HepG2 (cell line): ENCODE data around the gene MEF2B. TPM values are rescaled to one million over a fixed set of nuclear protein-coding genes. Genes with fewer than 3 reads are reported as not detected.

Experiments used
- BRF2 ChIP-seq: sonication (generic); formaldehyde crosslinking; IDR thresholded peaks from 2 replicates; pipeline ENCODE4 v1.8.1; 2022; ENCODE audit warnings: mild to moderate bottlenecking, missing genetic modification reagents
- CEBPB ChIP-seq: IDR thresholded peaks from 2 replicates; pipeline ENCODE4 v1.6.1; 2011; ENCODE audit warnings: low read depth, low read length, improper control_type of control experiment, borderline replicate concordance
- EHMT2 ChIP-seq: fragments of 200-600 bp; sonication (generic); IDR thresholded peaks from 2 replicates; pipeline ENCODE4 v1.7.0; 2017; ENCODE audit warnings: antibody characterized with exemption, low read depth, low read length, borderline replicate concordance
- KDM2A ChIP-seq: sonication (generic); formaldehyde crosslinking; IDR thresholded peaks from 2 replicates; pipeline ENCODE4 v1.4.0; 2020; ENCODE audit warnings: low read depth, missing genetic modification reagents, borderline replicate concordance
- KLF15 ChIP-seq: sonication (generic); formaldehyde crosslinking; IDR thresholded peaks from 2 replicates; pipeline ENCODE4 v1.8.1; 2023; ENCODE audit warnings: borderline replicate concordance, mild to moderate bottlenecking, inconsistent platforms, missing genetic modification reagents, mixed read lengths
- MIER3 ChIP-seq: IDR thresholded peaks from 2 replicates; pipeline ENCODE4 v1.6.1; 2016; ENCODE audit warnings: missing compliant biosample characterization, borderline replicate concordance
- MZF1 ChIP-seq: sonication (generic); formaldehyde crosslinking; IDR thresholded peaks from 2 replicates; pipeline ENCODE4 v1.8.1; 2023; ENCODE audit warnings: mild to moderate bottlenecking, missing genetic modification reagents, borderline replicate concordance
- PHF20 ChIP-seq: sonication (generic); formaldehyde crosslinking; IDR thresholded peaks from 2 replicates; pipeline ENCODE4 v1.5.0; 2020; ENCODE audit warnings: mild to moderate bottlenecking, missing genetic modification reagents
- PTBP1 ChIP-seq: fragments of 200-400 bp; formaldehyde crosslinking; IDR thresholded peaks from 2 replicates; pipeline ENCODE4 v1.6.1; 2018; ENCODE audit warnings: low read length, low read depth; ENCODE audit not compliant: poor library complexity, severe bottlenecking
- SPEN ChIP-seq: sonication (generic); formaldehyde crosslinking; IDR thresholded peaks from 2 replicates; pipeline ENCODE4 v1.5.1; 2020; ENCODE audit warnings: low read depth, mild to moderate bottlenecking, missing genetic modification reagents
- STAG1 ChIP-seq: sonication (generic); formaldehyde crosslinking; IDR thresholded peaks from 2 replicates; pipeline ENCODE4 v1.4.0; 2020; ENCODE audit warnings: missing genetic modification reagents
- STAT5B ChIP-seq: sonication (generic); formaldehyde crosslinking; IDR thresholded peaks from 2 replicates; pipeline ENCODE4 v1.4.0; 2020; ENCODE audit warnings: missing genetic modification reagents
- TARDBP ChIP-seq: sonication (generic); formaldehyde crosslinking; IDR thresholded peaks from 2 replicates; pipeline ENCODE4 v1.8.0; 2022; ENCODE audit warnings: mild to moderate bottlenecking, missing genetic modification reagents
- ZBTB7A ChIP-seq: sonication (generic); formaldehyde crosslinking; IDR thresholded peaks from 2 replicates; pipeline ENCODE4 v1.8.0; 2022; ENCODE audit warnings: mild to moderate bottlenecking, missing genetic modification reagents
- ZNF143 ChIP-seq: sonication (generic); formaldehyde crosslinking; IDR thresholded peaks from 2 replicates; pipeline ENCODE4 v1.4.0; 2020; ENCODE audit warnings: missing genetic modification reagents
- ZNF460 ChIP-seq: sonication (generic); formaldehyde crosslinking; IDR thresholded peaks from 2 replicates; pipeline ENCODE4 v1.5.1; 2020; ENCODE audit warnings: missing genetic modification reagents, mild to moderate bottlenecking, borderline replicate concordance
- ZNF598 ChIP-seq: sonication (generic); formaldehyde crosslinking; IDR thresholded peaks from 2 replicates; pipeline ENCODE4 v1.5.1; 2020; ENCODE audit warnings: mild to moderate bottlenecking, missing genetic modification reagents, borderline replicate concordance
- ZNF605 ChIP-seq: sonication (generic); formaldehyde crosslinking; IDR thresholded peaks from 2 replicates; pipeline ENCODE4 v1.8.0; 2022; ENCODE audit warnings: mild to moderate bottlenecking, missing genetic modification reagents
- ZNF615 ChIP-seq: sonication (generic); formaldehyde crosslinking; IDR thresholded peaks from 2 replicates; pipeline ENCODE4 v1.5.0; 2020; ENCODE audit warnings: mild to moderate bottlenecking, missing genetic modification reagents, borderline replicate concordance
- ZNF672 ChIP-seq: sonication (generic); formaldehyde crosslinking; IDR thresholded peaks from 2 replicates; pipeline ENCODE4 v1.8.1; 2022; ENCODE audit warnings: missing genetic modification reagents
- ZNF766 ChIP-seq: sonication (generic); formaldehyde crosslinking; IDR thresholded peaks from 2 replicates; pipeline ENCODE4 v1.5.0; 2020; ENCODE audit warnings: missing genetic modification reagents, borderline replicate concordance
- ZNF770 ChIP-seq: sonication (generic); formaldehyde crosslinking; IDR thresholded peaks from 2 replicates; pipeline ENCODE4 v1.5.0; 2020; ENCODE audit warnings: mild to moderate bottlenecking, missing genetic modification reagents
- polyA plus RNA-seq, 8 experiments: library from polyadenylated mRNA; depleted of rRNA in 3 of 8; stranded (reverse) in 7 of 8; unstranded in 1 of 8; fragments of >200 nt; fragmentation: Illumina TruSeq in 4 of 8; extraction: Trizol in 4 of 8; gene quantifications; 2 replicates each; pipeline versions ENCODE4 v1.2.1 to v1.2.3, GENCODE V29; 2011 to 2016; ENCODE audit warnings: low read depth in 4 of 8, missing spikeins in 1 of 8, mixed read lengths in 1 of 8; ENCODE audit not compliant: insufficient read depth in 1 of 8
- total RNA-seq, 5 experiments: library from RNA; depleted of rRNA; stranded (reverse); fragments of >200 nt; fragmentation: Illumina TruSeq; extraction: Trizol; gene quantifications; 2 replicates each; pipeline ENCODE4 v1.2.3, GENCODE V29; 2016; ENCODE audit warnings: low read depth in 1 of 5
- TF ChIP-seq, protein P1 (sequence below): sonication (generic); formaldehyde crosslinking; IDR thresholded peaks from 2 replicates; pipeline ENCODE4 v1.5.0; 2020; ENCODE audit warnings: mild to moderate bottlenecking, missing genetic modification reagents
- TF ChIP-seq, protein P2 (sequence below): sonication (generic); formaldehyde crosslinking; IDR thresholded peaks from 2 replicates; pipeline ENCODE4 v1.4.0; 2020; ENCODE audit warnings: mild to moderate bottlenecking, missing genetic modification reagents

The MEF2B gene
- total and polyA plus RNA-seq, 2 of the 13 experiments (the other 11 are each of a cell fraction or from before 2014, with no cell fraction given) = 1.2 to 1.7 TPM

DNA sequence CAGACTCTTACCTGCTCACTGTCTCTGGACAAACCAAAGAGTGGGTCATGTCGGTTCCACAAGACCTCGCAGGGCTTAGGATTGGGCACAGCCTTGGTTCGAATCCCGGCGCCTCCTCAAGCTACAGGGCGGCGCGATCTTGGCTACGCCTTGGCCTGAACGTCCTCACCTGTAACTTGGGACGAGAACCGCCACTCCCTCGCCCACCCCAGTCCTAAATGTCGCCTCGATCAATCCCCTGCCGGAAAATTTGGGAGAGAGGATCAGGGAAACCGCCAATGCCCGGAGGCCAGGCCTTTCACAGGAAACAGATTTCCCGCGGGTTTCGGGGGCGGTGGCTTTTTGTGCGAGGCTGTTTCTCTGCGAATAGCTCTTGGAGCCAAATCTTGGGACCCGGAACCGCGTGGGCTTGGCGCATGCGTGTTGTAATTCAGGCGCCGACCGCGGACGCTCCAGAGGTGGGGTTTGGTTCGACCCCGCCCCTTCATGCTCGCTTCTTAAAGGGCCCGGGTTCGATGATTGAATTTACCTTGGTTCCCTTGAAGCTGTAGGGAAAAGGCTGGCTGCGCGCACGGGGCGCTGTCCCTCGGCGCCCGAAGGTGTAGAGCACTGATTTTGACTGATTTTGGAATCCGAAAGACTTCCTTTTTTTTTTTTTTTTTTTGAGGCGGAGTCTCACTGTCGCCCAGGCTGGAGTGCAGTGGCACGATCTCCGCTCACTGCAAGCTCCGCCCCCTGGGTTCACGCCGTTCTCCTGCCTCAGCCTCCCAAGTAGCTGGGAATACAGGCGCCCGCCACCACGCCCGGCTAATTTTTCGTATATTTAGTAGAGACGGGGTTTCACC lies 33.2 kb upstream of the MEF2B start, which contains the start of gene NR2C2AP (continued):
- 0 out of 2 replicates have a peak, but pooled peaks have one; percentile 47 for TF ChIP-seq ZNF598 (CRISPR knock-in tag)
- no peak for TF ChIP-seq EHMT2
- TF ChIP-seq ZNF605 (CRISPR knock-in tag) = peak; percentile 44; the same call in 1 of the 2 replicates
- no peak for TF ChIP-seq STAT5B (CRISPR knock-in tag)
- no peak for TF ChIP-seq MIER3 (CRISPR knock-in tag)
- no peak; the same call in 1 of the 2 replicates for TF ChIP-seq KLF15
- peak; percentile 57; the same call in 1 of the 2 replicates for TF ChIP-seq PHF20 (CRISPR knock-in tag)
- TF ChIP-seq KDM2A (CRISPR knock-in tag) = peak; percentile 92
- TF ChIP-seq MZF1 (CRISPR knock-in tag) = 0 out of 2 replicates have a peak, but pooled peaks have one; percentile 36
- no peak for TF ChIP-seq ZNF770 (CRISPR knock-in tag)
- no peak for TF ChIP-seq STAG1
- no peak for TF ChIP-seq CEBPB
- no peak for TF ChIP-seq ZNF766
- TF ChIP-seq ZNF672 (CRISPR knock-in tag) = no peak
- no peak for TF ChIP-seq BRF2
- TF ChIP-seq TARDBP (CRISPR knock-in tag) = 0 out of 2 replicates have a peak, but pooled peaks have one; percentile 36
- peak; percentile 25 for TF ChIP-seq PTBP1
- TF ChIP-seq ZNF460 (CRISPR knock-in tag) = peak; percentile 97
- TF ChIP-seq SPEN = peak; percentile 51; the same call in 1 of the 2 replicates
- TF ChIP-seq, protein P1, sequence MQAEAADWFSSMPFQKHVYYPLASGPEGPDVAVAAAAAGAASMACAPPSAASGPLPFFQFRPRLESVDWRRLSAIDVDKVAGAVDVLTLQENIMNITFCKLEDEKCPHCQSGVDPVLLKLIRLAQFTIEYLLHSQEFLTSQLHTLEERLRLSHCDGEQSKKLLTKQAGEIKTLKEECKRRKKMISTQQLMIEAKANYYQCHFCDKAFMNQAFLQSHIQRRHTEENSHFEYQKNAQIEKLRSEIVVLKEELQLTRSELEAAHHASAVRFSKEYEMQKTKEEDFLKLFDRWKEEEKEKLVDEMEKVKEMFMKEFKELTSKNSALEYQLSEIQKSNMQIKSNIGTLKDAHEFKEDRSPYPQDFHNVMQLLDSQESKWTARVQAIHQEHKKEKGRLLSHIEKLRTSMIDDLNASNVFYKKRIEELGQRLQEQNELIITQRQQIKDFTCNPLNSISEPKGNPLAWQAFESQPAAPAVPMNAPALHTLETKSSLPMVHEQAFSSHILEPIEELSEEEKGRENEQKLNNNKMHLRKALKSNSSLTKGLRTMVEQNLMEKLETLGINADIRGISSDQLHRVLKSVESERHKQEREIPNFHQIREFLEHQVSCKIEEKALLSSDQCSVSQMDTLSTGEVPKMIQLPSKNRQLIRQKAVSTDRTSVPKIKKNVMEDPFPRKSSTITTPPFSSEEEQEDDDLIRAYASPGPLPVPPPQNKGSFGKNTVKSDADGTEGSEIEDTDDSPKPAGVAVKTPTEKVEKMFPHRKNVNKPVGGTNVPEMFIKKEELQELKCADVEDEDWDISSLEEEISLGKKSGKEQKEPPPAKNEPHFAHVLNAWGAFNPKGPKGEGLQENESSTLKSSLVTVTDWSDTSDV (CRISPR knock-in tag) = no peak
- TF ChIP-seq ZBTB7A (CRISPR knock-in tag) = no peak
- no peak for TF ChIP-seq ZNF143 (CRISPR knock-in tag)
- no peak for TF ChIP-seq ZNF615 (CRISPR knock-in tag)
- TF ChIP-seq, protein P2, sequence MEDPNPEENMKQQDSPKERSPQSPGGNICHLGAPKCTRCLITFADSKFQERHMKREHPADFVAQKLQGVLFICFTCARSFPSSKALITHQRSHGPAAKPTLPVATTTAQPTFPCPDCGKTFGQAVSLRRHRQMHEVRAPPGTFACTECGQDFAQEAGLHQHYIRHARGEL = 0 out of 2 replicates have a peak, but pooled peaks have one; percentile 26
